Measurements from ENCODE around the gene UBE2Q1. TPM values are rescaled to one million over a fixed set of nuclear protein-coding genes. Genes with fewer than 3 reads are reported as not detected.

The UBE2Q1 gene
- total and polyA plus RNA-seq, 2 experiments from 2014 or later, result 15.5 to 33.0 TPM

- H3K4me1 ChIP-seq (ENCODE audit: insufficient read depth), result no peaks in the 10 kb centered on the region
- no peaks in the 10 kb centered on the region for H3K9me2 ChIP-seq (ENCODE audit: insufficient read depth)
- ATAC-seq (no peak), DNase-seq (ENCODE audit: low spot score) (no peak)
- H3K4me3 ChIP-seq, result no peak overlapping the region
- no peaks in the 10 kb centered on the region for H4K20me1 ChIP-seq (replicated peaks; ENCODE audit: insufficient read depth)
- no peak overlapping the region for H3K4me3 Mint-ChIP-seq
- H3K27ac ChIP-seq (ENCODE audit: low read depth), result no peak overlapping the region
- no peaks in the 10 kb centered on the region for H3K36me3 Mint-ChIP-seq (ENCODE audit: low read depth)
- no peak overlapping the region for H3K4me2 ChIP-seq
- no peak overlapping the region for H3K27ac Mint-ChIP-seq
- H3K9me3 Mint-ChIP-seq, result no peaks in the 10 kb centered on the region; the same call in 2 of the 3 replicates
- H3K27me3 Mint-ChIP-seq (ENCODE audit: insufficient read depth, low read depth, poor library complexity), result no peaks in the 10 kb centered on the region
- H3K4me1 Mint-ChIP-seq, result no peaks in the 10 kb centered on the region
- H2AFZ ChIP-seq, result no peak overlapping the region
- TF ChIP-seq ZNF114 (CRISPR knock-in tag; IDR thresholded peaks at IDR 0.05) (no peak), EZH2phosphoT487 (IDR thresholded peaks at IDR 0.05; ENCODE audit: unreplicated experiment) (no peak), ZNF331 (CRISPR knock-in tag; IDR thresholded peaks at IDR 0.05; ENCODE audit: low read depth) (no peak), ETS1 (IDR thresholded peaks at IDR 0.05) (no peak), JUNB (IDR thresholded peaks at IDR 0.05; ENCODE audit: unreplicated experiment) (no peak), CTCF (conservative IDR thresholded peaks at IDR 0.05; ENCODE audit: low read depth in 2 of 2) (no peak), ZNF462 (CRISPR knock-in tag; IDR thresholded peaks at IDR 0.05) (no peak), CREB1 (CRISPR knock-in tag; IDR thresholded peaks at IDR 0.05; ENCODE audit: low read depth) (no peak)
- no peaks in the 10 kb centered on the region for H3F3A ChIP-seq (replicated peaks; ENCODE audit: low read depth)
- no peaks in the 10 kb centered on the region for H3K79me2 ChIP-seq (replicated peaks; ENCODE audit: insufficient read depth)
- H3K36me3 ChIP-seq (ENCODE audit: insufficient read depth), result no peaks in the 10 kb centered on the region
- no peaks in the 10 kb centered on the region for H3K27me3 ChIP-seq (ENCODE audit: insufficient read depth)
Observed at GRCh38 chr1:154524881-154525280, 33.6 kb downstream of the UBE2Q1 start.

Measured in GM23338 (cell line).